GM06990 (cell line): Measurements from ENCODE around the gene ANKS3.

Experiments
- DNase-seq: peaks from one replicate; pipeline ENCODE4 v3.0.0-alpha.2; 2011; ENCODE audit not compliant: insufficient read length; ENCODE audit errors: extremely low read depth
- H3K27me3 ChIP-seq: replicated peaks from 2 replicates; pipeline ENCODE4 v1.6.0; 2011; ENCODE audit warnings: low read length; ENCODE audit not compliant: control insufficient read depth, insufficient read depth
- H3K36me3 ChIP-seq: 2 replicates; pipeline ENCODE4 v1.5.1; 2011; ENCODE audit warnings: low read length; ENCODE audit not compliant: control insufficient read depth, insufficient read depth
- H3K4me3 ChIP-seq: replicated peaks from 2 replicates; pipeline ENCODE4 v1.5.1; 2011; ENCODE audit warnings: low read depth, mild to moderate bottlenecking, control low read depth, low read length
- CTCF ChIP-seq: IDR thresholded peaks from 2 replicates; pipeline ENCODE4 v1.5.1; 2011; ENCODE audit warnings: low read length, control low read depth, mild to moderate bottlenecking, inconsistent platforms; ENCODE audit not compliant: insufficient read depth, poor library complexity, severe bottlenecking

The ANKS3 gene

GRCh38 chr16:4647644-4647980 is 86.5 kb downstream of the ANKS3 start:
- no peak for TF ChIP-seq CTCF
- H3K4me3 ChIP-seq = no peak overlapping the region

GRCh38 chr16:4646773-4647643 is 87.1 kb downstream of the ANKS3 start:
- Histone ChIP-seq H3K36me3 (peaks cover 15% of the 10 kb centered on the region), H3K27me3 (no peaks in the 10 kb centered on the region), H3K4me3 (no peak overlapping the region)
- no peak for DNase-seq
- TF ChIP-seq CTCF = no peak

More at GRCh38 chr16:4647644-4647980, 86.5 kb downstream of the ANKS3 start:
- Histone ChIP-seq H3K36me3 (peaks cover 21% of the 10 kb centered on the region), H3K27me3 (no peaks in the 10 kb centered on the region)
- DNase-seq = no peak
